Uterus (tissue), 4 donors: ENCODE data around the gene ARHGEF28. TPM values are rescaled to one million over a fixed set of nuclear protein-coding genes. Genes with fewer than 3 reads are reported as not detected.

Experiments used
- DNase-seq, 2 donors: peaks; one replicate each; pipeline ENCODE4 v3.0.0-alpha.2; 2019 to 2020
- H3K27ac ChIP-seq, 2 donors: fragments of 200-600 bp; sonication (generic); 1 replicate in 1 of 2; 2 replicates in 1 of 2; pipeline ENCODE4 v1.5.1; 2016 to 2018
- H3K27me3 ChIP-seq, 2 donors: fragments of 200-600 bp; sonication (generic); one replicate each; pipeline ENCODE4 v1.5.1; 2018 to 2019; ENCODE audit warnings: control low read depth in 1 of 2
- H3K36me3 ChIP-seq, 2 donors: fragments of 200-600 bp; sonication (generic); one replicate each; pipeline ENCODE4 v1.5.1; 2019; ENCODE audit warnings: control low read depth in 1 of 2
- H3K4me1 ChIP-seq, 2 donors: fragments of 200-600 bp; sonication (generic); one replicate each; pipeline ENCODE4 v1.5.1; 2018 to 2019; ENCODE audit warnings: control low read depth in 1 of 2
- H3K4me3 ChIP-seq, 2 donors: fragments of 200-600 bp; sonication (generic); 1 replicate in 1 of 2; 2 replicates in 1 of 2; pipeline ENCODE4 v1.5.1; 2018 to 2019; ENCODE audit warnings: mild to moderate bottlenecking in 1 of 2
- H3K9me3 ChIP-seq, 2 donors: fragments of 200-600 bp; sonication (generic); one replicate each; pipeline ENCODE4 v1.5.1; 2019; ENCODE audit warnings: control low read depth in 1 of 2
- CTCF ChIP-seq, 4 experiments: fragments of 200-600 bp in 2 of 4; fragments of 450-650 bp in 2 of 4; sonication (generic) in 2 of 4; IDR thresholded peaks; one replicate each; pipeline ENCODE4 v1.5.1; 2016 to 2019; ENCODE audit warnings: antibody characterized with exemption in 4 of 4, mild to moderate bottlenecking in 2 of 4, moderate library complexity in 1 of 4
- POLR2A ChIP-seq, 2 donors: fragments of 450-650 bp; IDR thresholded peaks; one replicate each; pipeline ENCODE4 v1.6.1; 2016; ENCODE audit warnings: antibody characterized with exemption in 2 of 2, mild to moderate bottlenecking in 1 of 2, moderate library complexity in 1 of 2
- intact Hi-C: fragments of 100-400 bp; cut with DNase I; formaldehyde crosslinking; loops from one replicate; pipeline ENCODE4 v1.15.1; 2023; ENCODE audit warnings: low total_unique reads
- total RNA-seq, 4 donors: library from RNA; depleted of rRNA in 3 of 4; stranded (reverse); fragments of >200 nt in 3 of 4; gene quantifications; one replicate each; pipeline versions ENCODE4 v1.1.0 to v1.2.4, GENCODE V29; 2014 to 2023
- donor health status: DM: yes; HTN: yes; CAD: no.

Gene ARHGEF28
- total RNA-seq, 4 donors from 2014 or later: 11.9 to 23.2 (median 19.3) TPM

GRCh38 chr5:73831066-73831465 lies 205.1 kb downstream of the ARHGEF28 start:
- intact Hi-C loops: no loop called here
- no peak overlapping the region for H3K4me3 ChIP-seq
- peak overlapping the region; percentile 51 to 63 for H3K27ac ChIP-seq
- H3K36me3 ChIP-seq: no peaks in the 10 kb centered on the region
- H3K27me3 ChIP-seq: no peaks in the 10 kb centered on the region
- H3K4me1 ChIP-seq: peaks cover 2 to 8% of the 10 kb centered on the region in 2 donors
- TF ChIP-seq POLR2A (IDR thresholded peaks at IDR 0.05) (no peak), CTCF (IDR thresholded peaks at IDR 0.05) (no peak)
- H3K9me3 ChIP-seq: no peaks in the 10 kb centered on the region
- DNase-seq: no peak

- intact Hi-C loops: no loop called here
- DNase-seq: no peak
- Histone ChIP-seq H3K9me3 (no peaks in the 10 kb centered on the region), H3K27me3 (no peaks in the 10 kb centered on the region), H3K4me1 (no peaks in the 10 kb centered on the region), H3K36me3 (no peaks in the 10 kb centered on the region), H3K4me3 (no peak overlapping the region), H3K27ac (no peak overlapping the region)
- no peak for TF ChIP-seq POLR2A (IDR thresholded peaks at IDR 0.05)
- TF ChIP-seq CTCF (IDR thresholded peaks at IDR 0.05): no peak
Observed at GRCh38 chr5:73834693-73835092, 208.7 kb downstream of the ARHGEF28 start.

- no peak for DNase-seq
- Histone ChIP-seq H3K27me3 (no peaks in the 10 kb centered on the region), H3K27ac (no peak overlapping the region), H3K9me3 (no peaks in the 10 kb centered on the region), H3K36me3 (no peaks in the 10 kb centered on the region), H3K4me1 (no peaks in the 10 kb centered on the region), H3K4me3 (no peak overlapping the region)
- intact Hi-C loops: no loop called here
- TF ChIP-seq POLR2A (IDR thresholded peaks at IDR 0.05) (no peak), CTCF (IDR thresholded peaks at IDR 0.05) (no peak)
Observed at GRCh38 chr5:73835726-73836125, 209.7 kb downstream of the ARHGEF28 start.

- TF ChIP-seq CTCF (IDR thresholded peaks at IDR 0.05): no peak
- TF ChIP-seq POLR2A (IDR thresholded peaks at IDR 0.05): no peak
- no peaks in the 10 kb centered on the region for H3K36me3 ChIP-seq
- DNase-seq: no peak
- no peaks in the 10 kb centered on the region for H3K9me3 ChIP-seq
- no peak overlapping the region for H3K27ac ChIP-seq
- intact Hi-C loops: no loop called here
- H3K4me1 ChIP-seq: no peaks in the 10 kb centered on the region
- H3K27me3 ChIP-seq: no peaks in the 10 kb centered on the region
- no peak overlapping the region for H3K4me3 ChIP-seq
Observed at GRCh38 chr5:73836607-73837006, 210.6 kb downstream of the ARHGEF28 start.

GRCh38 chr5:73838901-73839300 lies 212.9 kb downstream of the ARHGEF28 start:
- no peaks in the 10 kb centered on the region for H3K4me1 ChIP-seq
- no peak for TF ChIP-seq POLR2A (IDR thresholded peaks at IDR 0.05)
- TF ChIP-seq CTCF (IDR thresholded peaks at IDR 0.05): no peak
- no peak for DNase-seq
- intact Hi-C loops: no loop called here
- H3K27me3 ChIP-seq: no peaks in the 10 kb centered on the region
- H3K4me3 ChIP-seq: no peak overlapping the region
- H3K36me3 ChIP-seq: no peaks in the 10 kb centered on the region
- no peak overlapping the region for H3K27ac ChIP-seq
- H3K9me3 ChIP-seq: no peaks in the 10 kb centered on the region
